Measurements from ENCODE around the gene ROBO1. TPM values are rescaled to one million over a fixed set of nuclear protein-coding genes. Genes with fewer than 3 reads are reported as not detected.

Gene ROBO1
- total RNA-seq, 1 experiment from 2014 or later, result 35.5 TPM

- H4K20me1 ChIP-seq (ENCODE audit: low read length), result no peaks in the 10 kb centered on the region
- no peak overlapping the region for H3K9ac ChIP-seq (ENCODE audit: low read length)
- peak overlapping the region; percentile 30; the same call in 1 of the 2 replicates for H3K27ac ChIP-seq (ENCODE audit: low read length)
- no peaks in the 10 kb centered on the region for H3F3A ChIP-seq (ENCODE audit: low read length, unreplicated experiment)
- no peak for TF ChIP-seq EZH2phosphoT487 (IDR thresholded peaks at IDR 0.05; ENCODE audit: borderline replicate concordance, low read length)
- TF ChIP-seq EZH2 (IDR thresholded peaks at IDR 0.05; ENCODE audit: low read length, unreplicated experiment), result no peak
- no peak for TF ChIP-seq CTCF (conservative IDR thresholded peaks at IDR 0.05; ENCODE audit: low read depth, low read length)
- no peaks in the 10 kb centered on the region for H3K9me2 ChIP-seq (replicated peaks; ENCODE audit: low read length)
- DNase-seq (peak; percentile 50), ATAC-seq (peak; percentile 83)
- peak overlapping the region; percentile 60 for H3K4me2 ChIP-seq (ENCODE audit: low read length)
- no peaks in the 10 kb centered on the region for H3K9me3 ChIP-seq (ENCODE audit: low read length)
- H3K27me3 ChIP-seq (ENCODE audit: low read length), result no peaks in the 10 kb centered on the region
- BruUV-seq (replicated peaks), result no TSS peak
- CTCF ChIA-PET, result no interaction called here
- POLR2A ChIA-PET (ENCODE audit: unreplicated experiment), result interaction anchor here (0.5 kb wide), 1 partner anchor 12 kb away, joined by 3 read pairs; no protein-coding TSS in a partner anchor
- H3K4me3 ChIP-seq (ENCODE audit: low read length), result peak overlapping the region; percentile 34
- H2AFZ ChIP-seq (ENCODE audit: low read length), result peak overlapping the region; percentile 63
- H3K4me1 ChIP-seq (ENCODE audit: insufficient read depth, low read length), result peaks cover 19% of the 10 kb centered on the region
- no peaks in the 10 kb centered on the region for H3K36me3 ChIP-seq (ENCODE audit: low read depth, low read length)
- intact Hi-C loops (cut with micrococcal nuclease), result loop anchor here (5.0 kb wide), 4 partner anchors 99 to 266 kb away; no protein-coding TSS in a partner anchor
- no peaks in the 10 kb centered on the region for H3K79me2 ChIP-seq (ENCODE audit: low read length)
Measured at GRCh38 chr3:78765671-78766485, 1001.9 kb downstream of the ROBO1 start.

- ChIA-PET POLR2A (ENCODE audit: unreplicated experiment) (no interaction called here), CTCF (no interaction called here)
- Histone ChIP-seq H3K9me2 (replicated peaks; ENCODE audit: low read length) (no peaks in the 10 kb centered on the region), H3K79me2 (ENCODE audit: low read length) (no peaks in the 10 kb centered on the region), H3K9me3 (ENCODE audit: low read length) (no peaks in the 10 kb centered on the region), H4K20me1 (ENCODE audit: low read length) (no peaks in the 10 kb centered on the region), H3F3A (ENCODE audit: low read length, unreplicated experiment) (no peaks in the 10 kb centered on the region), H3K4me1 (ENCODE audit: insufficient read depth, low read length) (peaks cover 19% of the 10 kb centered on the region), H3K4me2 (ENCODE audit: low read length) (no peak overlapping the region), H3K27ac (ENCODE audit: low read length) (no peak overlapping the region), H3K9ac (ENCODE audit: low read length) (no peak overlapping the region), H2AFZ (ENCODE audit: low read length) (no peak overlapping the region), H3K27me3 (ENCODE audit: low read length) (no peaks in the 10 kb centered on the region), H3K4me3 (ENCODE audit: low read length) (no peak overlapping the region), H3K36me3 (ENCODE audit: low read depth, low read length) (no peaks in the 10 kb centered on the region)
- ATAC-seq, result no peak
- BruUV-seq (replicated peaks), result no TSS peak
- intact Hi-C loops (cut with micrococcal nuclease), result loop anchor here (5.0 kb wide), 4 partner anchors 97 to 268 kb away; no protein-coding TSS in a partner anchor
- no peak for DNase-seq
- TF ChIP-seq CTCF (conservative IDR thresholded peaks at IDR 0.05; ENCODE audit: low read depth, low read length) (no peak), EZH2phosphoT487 (IDR thresholded peaks at IDR 0.05; ENCODE audit: borderline replicate concordance, low read length) (no peak), EZH2 (IDR thresholded peaks at IDR 0.05; ENCODE audit: low read length, unreplicated experiment) (no peak)
Measured at GRCh38 chr3:78764634-78765033, 1003.2 kb downstream of the ROBO1 start.

- ChIA-PET POLR2A (ENCODE audit: unreplicated experiment) (interaction anchor here (0.6 kb wide), 1 partner anchor 46 kb away, joined by 3 read pairs; no protein-coding TSS in a partner anchor), CTCF (no interaction called here)
- H3K4me1 ChIP-seq (ENCODE audit: insufficient read depth, low read length), result peaks cover 19% of the 10 kb centered on the region
- H3K9ac ChIP-seq (ENCODE audit: low read length), result no peak overlapping the region
- no peaks in the 10 kb centered on the region for H3K9me3 ChIP-seq (ENCODE audit: low read length)
- no peak overlapping the region for H3K4me3 ChIP-seq (ENCODE audit: low read length)
- no TSS peak for BruUV-seq (replicated peaks)
- TF ChIP-seq EZH2 (IDR thresholded peaks at IDR 0.05; ENCODE audit: low read length, unreplicated experiment) (no peak), EZH2phosphoT487 (IDR thresholded peaks at IDR 0.05; ENCODE audit: borderline replicate concordance, low read length) (no peak), CTCF (conservative IDR thresholded peaks at IDR 0.05; ENCODE audit: low read depth, low read length) (no peak)
- no peaks in the 10 kb centered on the region for H3K9me2 ChIP-seq (replicated peaks; ENCODE audit: low read length)
- no peak overlapping the region for H3K27ac ChIP-seq (ENCODE audit: low read length)
- intact Hi-C loops (cut with micrococcal nuclease), result no loop called here
- H3K79me2 ChIP-seq (ENCODE audit: low read length), result no peaks in the 10 kb centered on the region
- ATAC-seq, result no peak
- H3F3A ChIP-seq (ENCODE audit: low read length, unreplicated experiment), result no peaks in the 10 kb centered on the region
- H3K36me3 ChIP-seq (ENCODE audit: low read depth, low read length), result no peaks in the 10 kb centered on the region
- no peak overlapping the region for H3K4me2 ChIP-seq (ENCODE audit: low read length)
- DNase-seq, result no peak
- H3K27me3 ChIP-seq (ENCODE audit: low read length), result no peaks in the 10 kb centered on the region
- no peak overlapping the region for H2AFZ ChIP-seq (ENCODE audit: low read length)
- no peaks in the 10 kb centered on the region for H4K20me1 ChIP-seq (ENCODE audit: low read length)
Measured at GRCh38 chr3:78762121-78762520, 1005.7 kb downstream of the ROBO1 start.

All from PC-3 (cell line).